A673 (cell line): Measurements from ENCODE around the gene SDCCAG8. TPM values are rescaled to one million over a fixed set of nuclear protein-coding genes. Genes with fewer than 3 reads are reported as not detected.

Experiments used
- BruUV-seq: library from RNA; stranded (reverse); fragments of 400-500 nt; replicated peaks from 2 replicates; lab custom pipeline; 2021; lab: Mats Ljungman, UMichigan
- CTCF ChIA-PET: fragments of 300-600 bp; sonication (Branson Sonifier 250); formaldehyde crosslinking; loops from one replicate; lab custom pipeline; 2022; ENCODE audit warnings: antibody characterized with exemption; lab: Charles Lee
- POLR2A ChIA-PET: fragments of 300-600 bp; sonication (Branson Sonifier 250); formaldehyde crosslinking; loops from one replicate; lab custom pipeline; 2022; ENCODE audit warnings: antibody characterized with exemption; ENCODE audit not compliant: low non-redundant PET; lab: Charles Lee
- DNase-seq: peaks from one replicate; pipeline ENCODE4 v3.0.0-alpha.2; 2015; ENCODE audit warnings: low spot score
- H3K27ac ChIP-seq: fragments of 200-600 bp; sonication (generic); 2 replicates; pipeline ENCODE4 v1.5.1; 2016; ENCODE audit warnings: mixed run types, low read depth, mild to moderate bottlenecking, mixed read lengths, antibody characterized with exemption, low read length; ENCODE audit not compliant: poor library complexity, severe bottlenecking
- H3K27me3 ChIP-seq: fragments of 200-600 bp; sonication (generic); replicated peaks from 2 replicates; pipeline ENCODE4 v1.6.1; 2017; ENCODE audit warnings: mixed run types, low read depth, mild to moderate bottlenecking, mixed read lengths, antibody characterized with exemption, low read length; ENCODE audit not compliant: insufficient read depth, poor library complexity
- H3K36me3 ChIP-seq: fragments of 200-600 bp; sonication (generic); 2 replicates; pipeline ENCODE4 v1.6.1; 2016; ENCODE audit warnings: mixed run types, mild to moderate bottlenecking, mixed read lengths, antibody characterized with exemption, low read length; ENCODE audit not compliant: insufficient read depth, poor library complexity, severe bottlenecking
- H3K4me1 ChIP-seq: fragments of 200-600 bp; sonication (generic); 2 replicates; pipeline ENCODE4 v1.6.1; 2017; ENCODE audit warnings: mixed run types, mild to moderate bottlenecking, mixed read lengths, antibody characterized with exemption, low read length; ENCODE audit not compliant: insufficient read depth, poor library complexity, severe bottlenecking
- H3K4me3 ChIP-seq: fragments of 200-600 bp; sonication (generic); 2 replicates; pipeline ENCODE4 v1.5.1; 2016; ENCODE audit warnings: low read depth, mixed run types, mild to moderate bottlenecking, mixed read lengths, low read length; ENCODE audit not compliant: poor library complexity, severe bottlenecking
- H3K9me3 ChIP-seq: fragments of 200-600 bp; sonication (generic); 2 replicates; pipeline ENCODE4 v1.6.1; 2016; ENCODE audit warnings: mixed run types, low read depth, mild to moderate bottlenecking, mixed read lengths, antibody characterized with exemption, low read length; ENCODE audit not compliant: poor library complexity, severe bottlenecking
- CTCF ChIP-seq: fragments of 300-800, 200-600 bp; sonication (generic); conservative IDR thresholded peaks from 2 replicates; pipeline ENCODE4 v1.5.1; 2017; ENCODE audit warnings: low read depth, mild to moderate bottlenecking, antibody characterized with exemption, low read length, moderate library complexity, mixed read lengths
- EZH2 ChIP-seq: fragments of 200-600 bp; sonication (generic); IDR thresholded peaks from 2 replicates; pipeline ENCODE4 v1.6.1; 2017; ENCODE audit warnings: borderline replicate concordance, low read depth, mild to moderate bottlenecking, mixed read lengths, antibody characterized with exemption, low read length; ENCODE audit not compliant: poor library complexity, severe bottlenecking
- intact Hi-C: fragments of 100-400 bp; cut with micrococcal nuclease; formaldehyde crosslinking; loops from one replicate; pipeline ENCODE4 v1.10.0; 2022; ENCODE audit not compliant: unreplicated experiment
- total RNA-seq: library from RNA; stranded (reverse); gene quantifications from 2 replicates; pipeline ENCODE4 v1.2.3, GENCODE V29; 2021

The SDCCAG8 gene
- total RNA-seq, 1 experiment from 2014 or later: 9.1 TPM

GRCh38 chr1:243294723-243295121 is 38.9 kb downstream of the SDCCAG8 start:
- Histone ChIP-seq H3K4me3 (no peak overlapping the region), H3K27me3 (no peaks in the 10 kb centered on the region), H3K9me3 (no peaks in the 10 kb centered on the region), H3K27ac (no peak overlapping the region), H3K36me3 (no peaks in the 10 kb centered on the region), H3K4me1 (no peaks in the 10 kb centered on the region)
- DNase-seq: no peak
- ChIA-PET CTCF (no interaction called here), POLR2A (no interaction called here)
- TF ChIP-seq EZH2: no peak
- TF ChIP-seq CTCF: no peak
- intact Hi-C loops: no loop called here
- no TSS peak for BruUV-seq

GRCh38 chr1:243299069-243299468 is 43.2 kb downstream of the SDCCAG8 start:
- intact Hi-C loops: no loop called here
- H3K27me3 ChIP-seq: no peaks in the 10 kb centered on the region
- no peak for DNase-seq
- no peak overlapping the region for H3K4me3 ChIP-seq
- no peak overlapping the region for H3K27ac ChIP-seq
- no peaks in the 10 kb centered on the region for H3K36me3 ChIP-seq
- H3K4me1 ChIP-seq: no peaks in the 10 kb centered on the region
- CTCF ChIA-PET: no interaction called here
- POLR2A ChIA-PET: no interaction called here
- no TSS peak for BruUV-seq
- H3K9me3 ChIP-seq: no peaks in the 10 kb centered on the region
- no peak for TF ChIP-seq CTCF

GRCh38 chr1:243301059-243301458 is 45.2 kb downstream of the SDCCAG8 start:
- CTCF ChIA-PET: no interaction called here
- POLR2A ChIA-PET: no interaction called here
- H3K36me3 ChIP-seq: no peaks in the 10 kb centered on the region
- no peak for DNase-seq
- H3K27ac ChIP-seq: no peak overlapping the region
- H3K4me1 ChIP-seq: no peaks in the 10 kb centered on the region
- no peak overlapping the region for H3K4me3 ChIP-seq
- no TSS peak for BruUV-seq
- TF ChIP-seq EZH2: no peak
- TF ChIP-seq CTCF: no peak
- no peaks in the 10 kb centered on the region for H3K27me3 ChIP-seq
- intact Hi-C loops: no loop called here
- H3K9me3 ChIP-seq: no peaks in the 10 kb centered on the region
